Smooth muscle cell (in vitro differentiated cells): ENCODE data around the gene FBXO44. TPM values are rescaled to one million over a fixed set of nuclear protein-coding genes. Genes with fewer than 3 reads are reported as not detected.

ENCODE experiments used
- DNase-seq: peaks from one replicate; lab custom pipeline; 2025; ENCODE audit not compliant: unreplicated experiment; lab: John Stamatoyannopoulos, UW
- H2AFZ ChIP-seq: fragments of 200-600 bp; sonication (generic); 2 replicates; pipeline ENCODE4 v1.6.0; 2016; ENCODE audit warnings: antibody characterized with exemption, low read depth, mild to moderate bottlenecking
- H3F3A ChIP-seq: fragments of 200-600 bp; sonication (generic); 2 replicates; pipeline ENCODE4 v1.6.0; 2017; ENCODE audit warnings: antibody characterized with exemption, low read depth
- H3K27ac ChIP-seq: fragments of 200-600 bp; sonication (generic); 2 replicates; pipeline ENCODE4 v1.5.1; 2016; ENCODE audit warnings: low read depth, mild to moderate bottlenecking
- H3K27me3 ChIP-seq: fragments of 200-600 bp; sonication (generic); 2 replicates; pipeline ENCODE4 v1.6.1; 2016; ENCODE audit warnings: low read depth, mild to moderate bottlenecking
- H3K36me3 ChIP-seq: fragments of 200-600 bp; sonication (generic); 2 replicates; pipeline ENCODE4 v1.5.1; 2016; ENCODE audit warnings: low read depth
- H3K4me1 ChIP-seq: fragments of 200-600 bp; sonication (generic); 2 replicates; pipeline ENCODE4 v1.5.1; 2016; ENCODE audit warnings: low read depth
- H3K4me2 ChIP-seq: fragments of 200-600 bp; sonication (generic); 2 replicates; pipeline ENCODE4 v1.6.0; 2016; ENCODE audit warnings: mild to moderate bottlenecking
- H3K4me3 ChIP-seq: fragments of 200-600 bp; sonication (generic); 2 replicates; pipeline ENCODE4 v1.5.1; 2016; ENCODE audit warnings: mild to moderate bottlenecking
- H3K79me2 ChIP-seq: fragments of 200-600 bp; sonication (generic); 2 replicates; pipeline ENCODE4 v1.6.0; 2016; ENCODE audit warnings: low read depth, mild to moderate bottlenecking
- H3K9ac ChIP-seq: fragments of 200-600 bp; sonication (generic); 2 replicates; pipeline ENCODE4 v1.6.0; 2016; ENCODE audit warnings: low read depth
- H3K9me3 ChIP-seq: fragments of 200-600 bp; sonication (generic); replicated peaks from 2 replicates; pipeline ENCODE4 v1.5.1; 2016; ENCODE audit warnings: low read depth
- H4K20me1 ChIP-seq: fragments of 200-600 bp; sonication (generic); 2 replicates; pipeline ENCODE4 v1.6.0; 2016; ENCODE audit warnings: low read depth
- CTCF ChIP-seq: fragments of 200-600 bp; sonication (generic); IDR thresholded peaks from 2 replicates; pipeline ENCODE4 v1.5.1; 2017; ENCODE audit warnings: borderline replicate concordance, mild to moderate bottlenecking, antibody characterized with exemption; ENCODE audit not compliant: insufficient read depth, poor library complexity, severe bottlenecking
- WGBS: methylation state at CpG from one replicate; pipeline ENCODE4 v1.1.7; 2016; ENCODE audit warnings: low lambda C conversion rate; 5-methylcytosine and 5-hydroxymethylcytosine counted together
- polyA plus RNA-seq: library from polyadenylated mRNA; unstranded; fragments of >200 nt; fragmentation: Nextera tagmentation; extraction: Ambion mirVana; gene quantifications from 2 replicates; pipeline ENCODE4 v1.2.1, GENCODE V29; 2016
- total RNA-seq: library from RNA; depleted of rRNA; stranded (reverse); fragments of >200 nt; gene quantifications from 2 replicates; pipeline ENCODE4 v1.2.3, GENCODE V29; 2014

The FBXO44 gene
- total and polyA plus RNA-seq, 2 experiments from 2014 or later, result 9.0 to 16.2 TPM

- DNase-seq, result no peak
- no peak for TF ChIP-seq CTCF
- H3K4me1 ChIP-seq, result peaks cover 10% of the 10 kb centered on the region
- H3F3A ChIP-seq, result no peaks in the 10 kb centered on the region
- H3K36me3 ChIP-seq, result no peaks in the 10 kb centered on the region
- peaks cover 27% of the 10 kb centered on the region for H3K27me3 ChIP-seq
- WGBS, result 83% methylated on average over 8 of the region's 8 CpGs
- no peaks in the 10 kb centered on the region for H3K9me3 ChIP-seq
- H4K20me1 ChIP-seq, result no peaks in the 10 kb centered on the region
- H3K27ac ChIP-seq, result no peak overlapping the region
- no peak overlapping the region for H3K9ac ChIP-seq
- H2AFZ ChIP-seq, result no peak overlapping the region
- no peaks in the 10 kb centered on the region for H3K79me2 ChIP-seq
- no peak overlapping the region for H3K4me3 ChIP-seq
- H3K4me2 ChIP-seq, result no peak overlapping the region
Measured at GRCh38 chr1:11697188-11697892, 42.7 kb downstream of the FBXO44 start.

GRCh38 chr1:11697893-11698210 is 43.2 kb downstream of the FBXO44 start:
- H3K36me3 ChIP-seq, result no peaks in the 10 kb centered on the region
- H3K79me2 ChIP-seq, result no peaks in the 10 kb centered on the region
- H3K4me3 ChIP-seq, result no peak overlapping the region
- TF ChIP-seq CTCF, result no peak
- DNase-seq, result no peak
- no peak overlapping the region for H2AFZ ChIP-seq
- 91% methylated on average over 5 of the region's 5 CpGs for WGBS
- H3K27ac ChIP-seq, result no peak overlapping the region
- peaks cover 21% of the 10 kb centered on the region for H3K27me3 ChIP-seq
- no peaks in the 10 kb centered on the region for H3K9me3 ChIP-seq
- no peak overlapping the region for H3K4me2 ChIP-seq
- H4K20me1 ChIP-seq, result no peaks in the 10 kb centered on the region
- H3K4me1 ChIP-seq, result peaks cover 10% of the 10 kb centered on the region
- H3K9ac ChIP-seq, result no peak overlapping the region
- no peaks in the 10 kb centered on the region for H3F3A ChIP-seq

- H3K4me1 ChIP-seq, result peaks cover 15% of the 10 kb centered on the region
- no peak overlapping the region for H3K4me3 ChIP-seq
- H2AFZ ChIP-seq, result no peak overlapping the region
- H4K20me1 ChIP-seq, result no peaks in the 10 kb centered on the region
- H3K4me2 ChIP-seq, result no peak overlapping the region
- no peak overlapping the region for H3K27ac ChIP-seq
- no peaks in the 10 kb centered on the region for H3K79me2 ChIP-seq
- DNase-seq, result no peak
- no peaks in the 10 kb centered on the region for H3K27me3 ChIP-seq
- 77% methylated on average over 34 of the region's 34 CpGs for WGBS
- no peaks in the 10 kb centered on the region for H3F3A ChIP-seq
- H3K9ac ChIP-seq, result no peak overlapping the region
- no peaks in the 10 kb centered on the region for H3K36me3 ChIP-seq
- H3K9me3 ChIP-seq, result no peaks in the 10 kb centered on the region
- no peak for TF ChIP-seq CTCF
Measured at GRCh38 chr1:11700601-11701467, 46.2 kb downstream of the FBXO44 start.
